Hepatic stellate cell (primary cell): ENCODE measurements around the gene TMEM140.
"Not testable (repeated sequence)": the region's sequence is repeated elsewhere in the genome, so short reads cannot be mapped to it uniquely, and the experiment has no call there.

ENCODE experiments used
- DNase-seq: peaks from one replicate; pipeline ENCODE4 v3.0.0; 2011; ENCODE audit warnings: low spot score

The TMEM140 gene

GRCh38 chr7:135158874-135159273 lies 11.0 kb downstream of the TMEM140 start:
- DNase-seq: no peak

- no peak for DNase-seq
These were observed 11.7 kb downstream of the TMEM140 start for GRCh38 chr7:135159359-135160085.

- DNase-seq: no peak
These were observed 12.4 kb downstream of the TMEM140 start for GRCh38 chr7:135160098-135160857.

- DNase-seq: no peak
These were observed 13.2 kb downstream of the TMEM140 start for GRCh38 chr7:135160858-135161653.

- DNase-seq: no peak
These were observed 13.8 kb downstream of the TMEM140 start for GRCh38 chr7:135161669-135162068.

- DNase-seq: no peak
These were observed 14.6 kb downstream of the TMEM140 start for GRCh38 chr7:135162382-135163001.

GRCh38 chr7:135164357-135165061 lies 16.6 kb downstream of the TMEM140 start:
- no peak for DNase-seq

GRCh38 chr7:135165862-135166261 lies 18.0 kb downstream of the TMEM140 start:
- DNase-seq: no peak

GRCh38 chr7:135166338-135166990 lies 18.6 kb downstream of the TMEM140 start:
- no peak for DNase-seq

GRCh38 chr7:135167365-135167917 lies 19.6 kb downstream of the TMEM140 start:
- no peak for DNase-seq

GRCh38 chr7:135168001-135168400 lies 20.1 kb downstream of the TMEM140 start:
- no peak for DNase-seq

- no peak for DNase-seq
These were observed 20.7 kb downstream of the TMEM140 start for GRCh38 chr7:135168489-135169140.

- peak; percentile 42 for DNase-seq
These were observed 21.5 kb downstream of the TMEM140 start for GRCh38 chr7:135169141-135169963.

- DNase-seq: no peak
These were observed 22.0 kb downstream of the TMEM140 start for GRCh38 chr7:135169964-135170273.

- DNase-seq: peak; percentile 97
These were observed 22.6 kb downstream of the TMEM140 start, which contains the start of gene CYREN for GRCh38 chr7:135170274-135170997. Gene CYREN, minus strand, starts transcription at chr7:135170707. Its CDS starts 1,785 bp downstream, at chr7:135168922.

- not testable (repeated sequence) for DNase-seq
These were observed 23.2 kb downstream of the TMEM140 start for GRCh38 chr7:135170998-135171481.

- not testable (repeated sequence) for DNase-seq
These were observed 23.9 kb downstream of the TMEM140 start for GRCh38 chr7:135171581-135172291.

- DNase-seq: not testable (repeated sequence)
These were observed 26.0 kb downstream of the TMEM140 start for GRCh38 chr7:135173916-135174315.
